Endothelial cell (in vitro differentiated cells): ENCODE data around the gene ADH7. TPM values are rescaled to one million over a fixed set of nuclear protein-coding genes. Genes with fewer than 3 reads are reported as not detected.

Experiments
- DNase-seq: peaks from one replicate; pipeline ENCODE4 v3.0.0; 2021; ENCODE audit warnings: low spot score
- H3K27ac Mint-ChIP-seq: one replicate; pipeline ENCODE4 v1.8.0; 2021; ENCODE audit warnings: mixed read lengths, inconsistent platforms; ENCODE audit not compliant: unreplicated experiment
- H3K27me3 Mint-ChIP-seq: one replicate; pipeline ENCODE4 v1.8.0; 2021; ENCODE audit warnings: mild to moderate bottlenecking, moderate library complexity, mixed read lengths, inconsistent platforms; ENCODE audit not compliant: unreplicated experiment
- H3K36me3 Mint-ChIP-seq: one replicate; pipeline ENCODE4 v1.8.0; 2021; ENCODE audit warnings: mild to moderate bottlenecking, low read depth, mixed read lengths, inconsistent platforms; ENCODE audit not compliant: unreplicated experiment
- H3K4me1 Mint-ChIP-seq: one replicate; pipeline ENCODE4 v1.8.0; 2021; ENCODE audit warnings: mild to moderate bottlenecking, mixed read lengths, inconsistent platforms; ENCODE audit not compliant: unreplicated experiment
- H3K4me3 Mint-ChIP-seq: one replicate; pipeline ENCODE4 v1.8.0; 2021; ENCODE audit warnings: mild to moderate bottlenecking, mixed read lengths, inconsistent platforms; ENCODE audit not compliant: unreplicated experiment
- H3K9me3 Mint-ChIP-seq: one replicate; pipeline ENCODE4 v1.8.0; 2021; ENCODE audit warnings: mixed read lengths, inconsistent platforms; ENCODE audit not compliant: unreplicated experiment
- CTCF ChIP-seq: fragments of 200-600 bp; sonication (generic); IDR thresholded peaks from one replicate; pipeline ENCODE4 v1.5.0; 2021; ENCODE audit warnings: antibody characterized with exemption; ENCODE audit not compliant: unreplicated experiment
- long read RNA-seq: library from polyadenylated mRNA; unstranded; transcript quantifications from one replicate; pipeline ENCODE4 v2.0.0, GENCODE V29; 2020; ENCODE audit not compliant: unreplicated experiment
- total RNA-seq: library from RNA; stranded (reverse); fragmentation: NEBNext Ultra II Directional; extraction: Animal tissue kit (Norgen Biotek cat#: 25700); gene quantifications from one replicate; pipeline ENCODE4 v1.2.1, GENCODE V29; 2021; ENCODE audit not compliant: unreplicated experiment

ADH7 gene
- not detected for total RNA-seq
- long read RNA-seq = 0 reads

- H3K4me1 Mint-ChIP-seq = no peaks in the 10 kb centered on the region
- no peaks in the 10 kb centered on the region for H3K9me3 Mint-ChIP-seq
- no peak within 1 kb of the TSS for H3K27ac Mint-ChIP-seq
- DNase-seq = no peak
- no peak for TF ChIP-seq CTCF
- H3K27me3 Mint-ChIP-seq = no peaks in the 10 kb centered on the region
- H3K36me3 Mint-ChIP-seq = no peaks in the 10 kb centered on the region
- H3K4me3 Mint-ChIP-seq = no peak within 1 kb of the TSS
These were observed at the start of gene ADH7 for GRCh38 chr4:99435154-99435553. Gene ADH7, minus strand, starts transcription at chr4:99435342. Its CDS starts 109 bp downstream, at chr4:99435233.

GRCh38 chr4:99483636-99484035 is 48.5 kb upstream of the ADH7 start:
- Mint-ChIP-seq H3K9me3 (peaks cover 24% of the 10 kb centered on the region), H3K27ac (no peak overlapping the region), H3K4me3 (no peak overlapping the region), H3K36me3 (peaks cover 20% of the 10 kb centered on the region), H3K4me1 (no peaks in the 10 kb centered on the region), H3K27me3 (no peaks in the 10 kb centered on the region)
- TF ChIP-seq CTCF = no peak
- DNase-seq = no peak

DNA sequence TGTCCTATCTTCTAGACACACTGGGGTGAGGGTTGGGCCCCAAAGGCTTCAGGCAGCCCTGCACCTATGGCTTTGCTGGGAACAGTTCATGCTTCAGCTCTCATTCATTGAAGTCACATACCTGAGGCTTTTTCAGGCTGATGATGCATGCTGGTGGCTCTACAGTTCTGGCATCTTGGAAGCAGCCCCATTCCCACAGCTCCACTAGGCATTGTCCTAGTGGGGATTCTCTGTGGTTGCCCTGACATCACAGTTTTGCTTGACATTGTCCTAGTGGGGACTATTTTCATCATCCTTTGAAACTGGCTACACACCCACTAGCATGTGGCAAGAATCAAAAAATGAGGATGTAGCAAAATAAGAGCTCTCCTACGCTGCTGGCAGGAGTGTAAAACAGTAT is 38.0 kb upstream of the ADH7 start:
- H3K36me3 Mint-ChIP-seq = no peaks in the 10 kb centered on the region
- DNase-seq = no peak
- no peaks in the 10 kb centered on the region for H3K4me1 Mint-ChIP-seq
- H3K27me3 Mint-ChIP-seq = no peaks in the 10 kb centered on the region
- TF ChIP-seq CTCF = no peak
- H3K9me3 Mint-ChIP-seq = no peaks in the 10 kb centered on the region
- H3K27ac Mint-ChIP-seq = no peak overlapping the region
- no peak overlapping the region for H3K4me3 Mint-ChIP-seq

DNA sequence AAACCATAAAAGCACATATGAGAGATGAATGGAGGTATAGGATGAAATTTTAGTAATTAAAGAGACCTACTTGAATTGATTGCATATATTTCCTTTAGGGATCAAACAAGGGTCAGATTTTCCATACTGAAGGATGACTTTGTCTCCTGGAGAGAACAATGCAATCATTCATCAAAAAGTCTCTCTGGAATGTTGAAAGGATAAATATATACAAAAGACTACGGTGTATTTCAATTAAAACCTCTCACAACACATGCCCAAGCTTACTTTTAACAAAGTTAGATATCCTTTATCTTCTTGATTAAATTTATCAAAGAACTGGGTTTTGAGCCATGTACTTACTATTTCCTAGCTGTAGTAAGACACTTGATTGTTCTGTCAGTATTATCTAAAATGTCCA is 36.8 kb upstream of the ADH7 start:
- no peak for DNase-seq
- H3K27ac Mint-ChIP-seq = no peak overlapping the region
- no peaks in the 10 kb centered on the region for H3K27me3 Mint-ChIP-seq
- H3K9me3 Mint-ChIP-seq = no peaks in the 10 kb centered on the region
- no peaks in the 10 kb centered on the region for H3K36me3 Mint-ChIP-seq
- TF ChIP-seq CTCF = no peak
- H3K4me3 Mint-ChIP-seq = no peak overlapping the region
- no peaks in the 10 kb centered on the region for H3K4me1 Mint-ChIP-seq

DNA sequence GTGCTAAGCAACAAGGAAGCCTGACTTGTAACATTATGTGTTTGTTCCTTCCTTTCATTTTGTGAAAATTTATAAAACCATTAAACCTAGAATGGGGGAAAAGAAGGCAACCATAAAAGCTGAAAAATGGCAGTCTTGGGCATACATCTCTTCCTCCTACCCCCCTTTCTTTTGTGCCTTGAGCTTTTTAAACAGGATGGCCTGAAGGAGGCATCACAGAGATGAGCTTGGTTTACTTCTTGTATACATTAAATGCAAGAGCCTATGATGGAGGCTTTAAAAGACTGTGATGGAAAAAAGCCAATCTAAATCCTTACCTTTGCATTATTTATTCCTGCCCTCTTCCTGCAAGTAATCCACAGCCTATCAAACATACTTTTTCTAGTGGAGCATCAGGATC is 36.2 kb upstream of the ADH7 start:
- Mint-ChIP-seq H3K27me3 (no peaks in the 10 kb centered on the region), H3K9me3 (no peaks in the 10 kb centered on the region), H3K36me3 (no peaks in the 10 kb centered on the region), H3K4me3 (no peak overlapping the region), H3K4me1 (no peaks in the 10 kb centered on the region), H3K27ac (no peak overlapping the region)
- TF ChIP-seq CTCF = no peak
- DNase-seq = no peak
